Progenitor cell of endocrine pancreas (in vitro differentiated cells): Measurements from ENCODE around the gene CAVIN4. TPM values are rescaled to one million over a fixed set of nuclear protein-coding genes. Genes with fewer than 3 reads are reported as not detected.

Source experiments
- DNase-seq: peaks from one replicate; pipeline ENCODE4 v3.0.0; 2021; ENCODE audit warnings: low spot score; ENCODE audit not compliant: unreplicated experiment
- H3K27ac Mint-ChIP-seq: 2 replicates; pipeline ENCODE4 v1.8.0; 2021; ENCODE audit warnings: mild to moderate bottlenecking, moderate library complexity, mixed read lengths
- H3K27me3 Mint-ChIP-seq: 2 replicates; pipeline ENCODE4 v1.8.0; 2021; ENCODE audit warnings: mixed read lengths
- H3K36me3 Mint-ChIP-seq: 2 replicates; pipeline ENCODE4 v1.8.0; 2022; ENCODE audit warnings: mixed read lengths; ENCODE audit not compliant: insufficient read depth
- H3K4me1 Mint-ChIP-seq: 2 replicates; pipeline ENCODE4 v1.8.0; 2021; ENCODE audit warnings: low read depth, mixed read lengths
- H3K4me3 Mint-ChIP-seq: 2 replicates; pipeline ENCODE4 v1.8.0; 2021; ENCODE audit warnings: low read depth, mild to moderate bottlenecking, moderate library complexity, mixed read lengths
- H3K9me3 Mint-ChIP-seq: 2 replicates; pipeline ENCODE4 v1.8.0; 2021; ENCODE audit warnings: low read depth, mixed read lengths
- total RNA-seq: library from RNA; stranded (reverse); gene quantifications from 2 replicates; pipeline ENCODE4 v1.2.1, GENCODE V29; 2021
- TF ChIP-seq, protein P1 (sequence below): fragments of 200-600 bp; sonication (generic); IDR thresholded peaks from one replicate; pipeline ENCODE4 v1.5.0; 2021; ENCODE audit warnings: antibody characterized with exemption, mild to moderate bottlenecking; ENCODE audit not compliant: unreplicated experiment

The CAVIN4 gene
- total RNA-seq, 1 donor from 2014 or later: 14.5 TPM

- no peak for DNase-seq
- H3K4me1 Mint-ChIP-seq: peaks cover 1% of the 10 kb centered on the region
- H3K36me3 Mint-ChIP-seq: peaks cover 4% of the 10 kb centered on the region
- no peak overlapping the region for H3K4me3 Mint-ChIP-seq
- no peaks in the 10 kb centered on the region for H3K27me3 Mint-ChIP-seq
- no peak overlapping the region for H3K27ac Mint-ChIP-seq
- TF ChIP-seq, protein P1, sequence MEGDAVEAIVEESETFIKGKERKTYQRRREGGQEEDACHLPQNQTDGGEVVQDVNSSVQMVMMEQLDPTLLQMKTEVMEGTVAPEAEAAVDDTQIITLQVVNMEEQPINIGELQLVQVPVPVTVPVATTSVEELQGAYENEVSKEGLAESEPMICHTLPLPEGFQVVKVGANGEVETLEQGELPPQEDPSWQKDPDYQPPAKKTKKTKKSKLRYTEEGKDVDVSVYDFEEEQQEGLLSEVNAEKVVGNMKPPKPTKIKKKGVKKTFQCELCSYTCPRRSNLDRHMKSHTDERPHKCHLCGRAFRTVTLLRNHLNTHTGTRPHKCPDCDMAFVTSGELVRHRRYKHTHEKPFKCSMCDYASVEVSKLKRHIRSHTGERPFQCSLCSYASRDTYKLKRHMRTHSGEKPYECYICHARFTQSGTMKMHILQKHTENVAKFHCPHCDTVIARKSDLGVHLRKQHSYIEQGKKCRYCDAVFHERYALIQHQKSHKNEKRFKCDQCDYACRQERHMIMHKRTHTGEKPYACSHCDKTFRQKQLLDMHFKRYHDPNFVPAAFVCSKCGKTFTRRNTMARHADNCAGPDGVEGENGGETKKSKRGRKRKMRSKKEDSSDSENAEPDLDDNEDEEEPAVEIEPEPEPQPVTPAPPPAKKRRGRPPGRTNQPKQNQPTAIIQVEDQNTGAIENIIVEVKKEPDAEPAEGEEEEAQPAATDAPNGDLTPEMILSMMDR: no peak
- H3K9me3 Mint-ChIP-seq: no peaks in the 10 kb centered on the region
These were observed 9.5 kb downstream of the CAVIN4 start for GRCh38 chr9:100587375-100587774.

DNA sequence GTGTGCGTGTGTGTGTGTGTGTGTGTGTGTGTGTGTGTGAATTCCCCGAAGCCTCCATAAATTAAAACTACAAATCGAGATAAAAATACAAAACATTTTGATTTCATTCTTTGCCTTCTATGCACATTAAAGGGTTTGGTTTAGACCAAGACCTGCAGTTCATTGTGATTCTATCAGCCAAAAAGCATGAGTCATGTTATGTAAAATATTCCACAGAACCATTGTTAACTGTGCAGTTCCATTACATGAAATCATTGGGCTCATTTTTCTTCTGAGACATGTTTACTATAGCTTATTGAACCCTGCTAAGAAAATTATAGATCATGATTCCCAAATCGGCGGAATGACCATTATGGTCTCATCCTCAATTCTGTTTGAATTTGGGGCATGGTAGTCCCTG is 11.7 kb downstream of the CAVIN4 start:
- TF ChIP-seq, protein P1: no peak
- Mint-ChIP-seq H3K4me1 (peaks cover 1% of the 10 kb centered on the region), H3K36me3 (peaks cover 4% of the 10 kb centered on the region), H3K27me3 (no peaks in the 10 kb centered on the region), H3K9me3 (no peaks in the 10 kb centered on the region), H3K27ac (no peak overlapping the region), H3K4me3 (no peak overlapping the region)
- DNase-seq: no peak

- peaks cover 4% of the 10 kb centered on the region for H3K36me3 Mint-ChIP-seq
These were observed 12.6 kb downstream of the CAVIN4 start for GRCh38 chr9:100590481-100590880.

DNA sequence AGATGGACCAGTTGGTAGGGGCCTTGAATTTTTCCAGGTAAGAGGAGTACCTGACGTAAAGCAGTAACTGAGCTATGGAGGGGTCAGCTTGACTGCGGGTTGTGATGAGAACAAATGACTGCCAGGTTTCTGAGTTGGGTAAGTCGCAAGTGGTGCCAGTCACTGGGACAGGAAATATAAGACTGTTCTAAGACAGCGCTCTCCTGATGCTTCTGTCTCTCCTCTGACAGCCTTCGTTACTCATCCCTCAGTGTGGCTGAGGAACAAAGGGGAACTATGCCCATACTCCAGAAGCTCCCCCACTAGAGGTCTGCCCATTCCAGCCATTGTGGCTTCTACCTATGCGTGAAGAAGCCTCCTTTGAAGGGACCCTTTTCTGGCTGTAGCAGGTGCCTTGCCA is 13.3 kb downstream of the CAVIN4 start:
- Mint-ChIP-seq H3K4me3 (no peak overlapping the region), H3K27me3 (no peaks in the 10 kb centered on the region), H3K27ac (peak overlapping the region; percentile 72), H3K9me3 (no peaks in the 10 kb centered on the region), H3K4me1 (peaks cover 4% of the 10 kb centered on the region), H3K36me3 (peaks cover 4% of the 10 kb centered on the region)
- no peak for DNase-seq
- TF ChIP-seq, protein P1: no peak

More at GRCh38 chr9:100590481-100590880, 12.6 kb downstream of the CAVIN4 start:
- H3K27me3 Mint-ChIP-seq: no peaks in the 10 kb centered on the region
- H3K4me3 Mint-ChIP-seq: no peak overlapping the region
- TF ChIP-seq, protein P1: no peak
- H3K4me1 Mint-ChIP-seq: peaks cover 4% of the 10 kb centered on the region
- no peaks in the 10 kb centered on the region for H3K9me3 Mint-ChIP-seq
- DNase-seq: no peak
- H3K27ac Mint-ChIP-seq: peak overlapping the region; percentile 72

DNA sequence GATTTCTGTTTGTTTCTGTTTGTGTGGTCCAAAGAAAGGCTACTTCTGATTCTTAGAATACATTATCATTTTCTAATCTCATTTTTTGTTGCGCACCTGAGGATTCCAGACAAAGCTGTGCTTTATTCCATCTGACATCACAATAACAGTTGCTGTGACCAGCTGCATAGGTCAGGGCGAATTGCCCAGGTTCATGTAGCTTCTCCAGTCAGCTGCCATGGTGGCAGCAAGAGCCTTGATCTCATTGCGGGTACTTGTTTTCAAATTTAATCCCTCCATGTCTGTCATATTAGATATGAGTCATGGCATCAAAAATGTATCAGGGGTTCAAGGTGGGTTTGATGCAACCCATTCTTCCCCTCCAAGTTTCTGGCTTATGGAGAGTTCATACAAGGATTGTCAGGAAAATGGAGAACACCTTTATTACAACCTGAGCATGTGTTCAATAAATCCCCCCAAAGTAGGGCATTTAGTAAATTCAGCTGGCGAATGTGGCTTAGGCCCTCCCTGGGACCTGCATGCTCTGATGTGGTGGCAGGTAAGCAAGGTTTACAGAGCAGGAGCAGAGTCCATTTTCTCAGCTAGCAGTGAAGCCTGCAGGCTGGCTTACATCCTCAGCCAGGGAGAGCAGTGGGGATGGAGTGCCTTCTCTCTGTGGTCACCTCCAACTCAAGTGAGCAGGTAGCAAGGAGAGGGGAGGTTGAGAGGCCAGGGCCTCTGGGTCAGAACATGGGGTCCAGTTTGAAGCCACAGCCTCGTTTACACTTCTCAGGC is 13.9 kb downstream of the CAVIN4 start:
- H3K36me3 Mint-ChIP-seq: peaks cover 4% of the 10 kb centered on the region
- TF ChIP-seq, protein P1: no peak
- H3K27ac Mint-ChIP-seq: peak overlapping the region; percentile 72
- H3K4me3 Mint-ChIP-seq: no peak overlapping the region
- no peak for DNase-seq
- no peaks in the 10 kb centered on the region for H3K27me3 Mint-ChIP-seq
- H3K9me3 Mint-ChIP-seq: no peaks in the 10 kb centered on the region
- H3K4me1 Mint-ChIP-seq: peaks cover 3% of the 10 kb centered on the region
